ENCODE measurements around the gene PCGF3.

PCGF3 gene

DNA sequence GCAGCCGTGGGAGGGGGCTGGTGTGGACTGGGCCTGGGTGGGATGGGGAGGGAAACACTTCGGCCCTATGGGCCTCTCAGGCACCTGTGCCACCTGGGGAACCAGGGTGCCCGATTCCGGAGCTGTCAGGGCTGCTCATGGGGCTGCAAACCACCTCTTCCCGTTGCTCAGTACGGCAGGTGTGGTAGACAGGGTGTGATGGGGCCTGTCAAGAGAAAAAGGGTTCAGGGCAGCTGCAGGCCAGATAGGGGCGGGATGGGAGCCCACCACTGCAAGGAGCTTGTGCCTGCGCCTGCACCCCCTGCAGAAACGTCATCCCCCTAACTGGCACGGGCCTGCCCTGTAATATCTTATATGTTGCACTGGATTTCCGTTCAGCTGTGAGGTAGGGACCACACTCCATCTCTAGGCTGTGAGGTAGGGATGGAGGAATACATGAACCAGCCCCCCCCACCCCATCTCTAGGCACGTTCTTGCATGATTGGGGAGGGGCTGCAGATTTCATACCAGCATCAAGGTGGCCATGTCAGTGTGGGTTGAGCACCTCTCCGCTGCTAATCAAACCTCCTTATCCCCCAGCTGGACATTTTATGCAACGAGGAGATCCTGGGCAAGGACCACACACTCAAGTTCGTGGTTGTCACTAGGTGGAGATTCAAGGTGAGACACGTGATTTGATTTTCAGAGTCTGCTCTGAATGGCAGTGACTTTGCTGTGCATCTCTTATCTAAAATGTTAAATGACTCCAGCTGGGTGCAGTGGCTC, 59.0 kb downstream of the PCGF3 start:
- no peak overlapping the region for H3K4me3 ChIP-seq (ENCODE audit: low read length in 2 of 2)
- H3K36me3 ChIP-seq (ENCODE audit: control insufficient read depth in 2 of 2, insufficient read depth in 2 of 2, low read length in 2 of 2) = peaks cover 57 to 74% of the 10 kb centered on the region in 2 donors
- no peak overlapping the region for H3K9ac ChIP-seq (ENCODE audit: low read depth in 1 of 2, low read length in 2 of 2)
- H3K9me3 ChIP-seq (ENCODE audit: control insufficient read depth in 2 of 2, low read length in 2 of 2) = no peaks in the 10 kb centered on the region
- no peaks in the 10 kb centered on the region for H3K27me3 ChIP-seq (ENCODE audit: control insufficient read depth in 2 of 2, insufficient read depth in 2 of 2, low read length in 2 of 2)
- H3K27ac ChIP-seq (ENCODE audit: low read depth in 2 of 2, low read length in 2 of 2) = no peak overlapping the region
- no peaks in the 10 kb centered on the region for H3K4me1 ChIP-seq (ENCODE audit: control insufficient read depth in 2 of 2, insufficient read depth in 2 of 2, low read length in 2 of 2)

DNA sequence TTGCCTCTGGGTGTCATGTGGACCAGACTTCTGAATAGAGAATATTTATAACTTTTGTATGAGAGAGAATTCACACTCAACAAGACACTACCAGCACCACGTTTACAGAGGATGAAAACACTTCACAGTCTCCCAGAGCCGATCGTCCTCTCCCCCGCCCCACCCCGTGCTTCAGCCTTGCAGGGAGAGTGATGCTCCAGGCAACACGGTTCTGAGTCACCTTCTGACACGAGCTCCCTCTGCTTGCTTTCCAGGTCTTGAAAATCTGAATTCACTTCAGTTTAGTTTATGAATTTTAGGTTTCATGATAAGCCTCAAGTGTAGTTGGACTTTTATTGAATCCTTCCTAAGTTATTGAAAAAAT, 60.5 kb downstream of the PCGF3 start:
- H3K4me1 ChIP-seq (ENCODE audit: control insufficient read depth in 2 of 2, insufficient read depth in 2 of 2, low read length in 2 of 2) = no peaks in the 10 kb centered on the region
- H3K4me3 ChIP-seq (ENCODE audit: low read length in 2 of 2) = no peak overlapping the region
- no peaks in the 10 kb centered on the region for H3K27me3 ChIP-seq (ENCODE audit: control insufficient read depth in 2 of 2, insufficient read depth in 2 of 2, low read length in 2 of 2)
- no peak overlapping the region for H3K27ac ChIP-seq (ENCODE audit: low read depth in 2 of 2, low read length in 2 of 2)
- H3K9me3 ChIP-seq (ENCODE audit: control insufficient read depth in 2 of 2, low read length in 2 of 2) = no peaks in the 10 kb centered on the region
- H3K36me3 ChIP-seq (ENCODE audit: control insufficient read depth in 2 of 2, insufficient read depth in 2 of 2, low read length in 2 of 2) = peaks cover 59 to 73% of the 10 kb centered on the region in 2 donors
- H3K9ac ChIP-seq (ENCODE audit: low read depth in 1 of 2, low read length in 2 of 2) = no peak overlapping the region

DNA sequence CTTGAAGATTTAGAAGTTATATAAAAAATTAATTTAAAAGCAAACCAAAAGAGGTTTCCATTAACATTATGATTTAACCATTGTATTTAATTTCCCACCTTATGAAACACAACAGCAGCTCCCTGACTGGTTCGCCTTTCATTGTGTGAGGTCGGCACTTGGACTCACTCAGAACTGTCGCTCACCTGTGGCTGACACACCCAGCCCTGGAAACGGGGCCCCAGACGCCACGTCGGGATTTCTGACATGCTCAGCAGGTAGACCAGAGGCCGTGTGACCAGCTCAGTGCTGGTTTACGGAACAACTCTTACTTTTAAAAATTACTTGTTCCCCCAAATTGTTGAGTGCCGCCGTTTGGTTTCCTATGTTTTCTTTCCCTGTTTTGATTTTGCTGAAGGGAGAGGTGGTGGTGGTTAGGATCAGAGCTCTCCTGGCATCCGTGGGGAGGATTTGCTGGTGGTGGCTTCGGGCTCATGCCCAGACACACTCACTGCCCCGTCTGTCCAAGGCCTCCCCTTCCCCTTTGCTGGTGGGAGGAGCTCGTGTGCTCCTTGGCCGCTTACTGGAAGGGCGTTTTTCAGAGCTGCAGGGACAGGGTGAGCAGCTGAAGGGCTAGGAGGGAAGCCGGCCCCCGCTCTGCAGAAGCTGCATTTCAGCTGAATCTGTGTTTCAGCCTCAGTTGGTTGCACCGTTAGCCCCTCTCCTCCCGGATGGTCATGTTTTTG, 61.1 kb downstream of the PCGF3 start:
- Histone ChIP-seq H3K4me1 (ENCODE audit: control insufficient read depth in 2 of 2, insufficient read depth in 2 of 2, low read length in 2 of 2) (no peaks in the 10 kb centered on the region), H3K36me3 (ENCODE audit: control insufficient read depth in 2 of 2, insufficient read depth in 2 of 2, low read length in 2 of 2) (peaks cover 59 to 74% of the 10 kb centered on the region in 2 donors)

DNA sequence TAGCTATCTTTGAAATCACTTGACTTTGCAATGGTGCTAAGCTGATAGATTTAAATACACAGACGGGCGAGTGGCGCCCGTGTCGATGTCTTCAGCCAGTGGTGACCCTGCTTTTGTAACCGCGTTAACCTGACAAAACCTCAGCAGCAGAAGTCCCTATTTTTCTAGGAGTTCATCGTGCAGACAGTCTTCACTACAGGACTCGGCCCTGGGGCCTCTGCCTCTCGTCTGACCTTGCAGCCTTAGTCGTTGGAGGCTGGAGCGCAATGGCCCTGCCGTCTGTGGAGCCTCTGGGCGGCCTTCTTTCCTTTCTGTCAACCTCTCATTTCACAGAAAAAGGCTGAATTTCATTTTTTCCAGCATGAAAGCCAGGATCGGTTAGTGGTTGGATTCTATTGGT, 62.4 kb downstream of the PCGF3 start:
- Histone ChIP-seq H3K27me3 (ENCODE audit: control insufficient read depth in 2 of 2, insufficient read depth in 2 of 2, low read length in 2 of 2) (no peaks in the 10 kb centered on the region), H3K27ac (ENCODE audit: low read depth in 2 of 2, low read length in 2 of 2) (no peak overlapping the region), H3K4me3 (ENCODE audit: low read length in 2 of 2) (no peak overlapping the region), H3K9ac (ENCODE audit: low read depth in 1 of 2, low read length in 2 of 2) (no peak overlapping the region), H3K36me3 (ENCODE audit: control insufficient read depth in 2 of 2, insufficient read depth in 2 of 2, low read length in 2 of 2) (peaks cover 56 to 69% of the 10 kb centered on the region in 2 donors), H3K4me1 (ENCODE audit: control insufficient read depth in 2 of 2, insufficient read depth in 2 of 2, low read length in 2 of 2) (no peaks in the 10 kb centered on the region), H3K9me3 (ENCODE audit: control insufficient read depth in 2 of 2, low read length in 2 of 2) (no peaks in the 10 kb centered on the region)

More for the DNA sequence above, 61.1 kb downstream of the PCGF3 start:
- H3K27ac ChIP-seq (ENCODE audit: low read depth in 2 of 2, low read length in 2 of 2) = no peak overlapping the region
- no peaks in the 10 kb centered on the region for H3K9me3 ChIP-seq (ENCODE audit: control insufficient read depth in 2 of 2, low read length in 2 of 2)
- no peaks in the 10 kb centered on the region for H3K27me3 ChIP-seq (ENCODE audit: control insufficient read depth in 2 of 2, insufficient read depth in 2 of 2, low read length in 2 of 2)
- H3K9ac ChIP-seq (ENCODE audit: low read depth in 1 of 2, low read length in 2 of 2) = no peak overlapping the region
- H3K4me3 ChIP-seq (ENCODE audit: low read length in 2 of 2) = no peak overlapping the region

DNA sequence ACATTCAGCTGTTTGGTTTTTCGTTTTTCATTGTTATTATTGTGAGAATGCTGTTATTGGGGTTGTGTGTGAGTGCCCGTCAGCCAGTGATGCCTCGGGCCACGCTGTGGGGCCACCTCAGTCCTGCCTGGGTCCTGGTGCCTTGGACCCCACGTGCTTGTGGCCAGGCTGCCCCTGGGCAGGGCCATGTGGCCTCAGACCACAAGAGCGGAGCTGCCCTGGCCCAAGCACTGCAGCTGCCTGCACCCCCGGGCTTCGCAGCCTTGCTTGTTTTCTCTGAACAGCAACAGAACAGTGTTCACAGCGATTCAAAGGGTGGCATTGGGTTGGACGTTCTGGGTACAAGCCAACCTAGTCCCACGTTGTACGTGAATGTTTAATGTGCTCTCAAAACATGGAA, 63.4 kb downstream of the PCGF3 start:
- Histone ChIP-seq H3K4me1 (ENCODE audit: control insufficient read depth in 2 of 2, insufficient read depth in 2 of 2, low read length in 2 of 2) (no peaks in the 10 kb centered on the region), H3K36me3 (ENCODE audit: control insufficient read depth in 2 of 2, insufficient read depth in 2 of 2, low read length in 2 of 2) (peaks cover 50 to 62% of the 10 kb centered on the region in 2 donors), H3K27ac (ENCODE audit: low read depth in 2 of 2, low read length in 2 of 2) (no peak overlapping the region)

DNA sequence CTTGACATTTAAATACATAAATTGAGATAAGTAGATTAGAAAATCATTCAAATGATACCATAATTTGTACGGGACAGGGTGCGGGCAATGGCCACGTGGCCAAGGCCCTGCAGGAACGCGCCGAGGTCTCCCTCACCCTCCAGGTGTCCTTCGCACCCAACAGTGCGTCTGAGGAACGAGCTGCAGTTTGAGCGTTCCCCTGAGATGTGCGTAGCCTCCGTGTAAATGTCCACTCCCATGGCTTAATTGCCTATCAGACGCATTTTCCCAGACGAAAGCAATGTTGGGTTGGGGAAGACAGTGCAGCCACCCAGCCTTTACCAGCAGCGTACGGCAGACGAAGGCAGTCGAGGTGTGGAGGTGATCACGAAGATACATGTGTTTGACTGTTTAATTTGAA, 63.9 kb downstream of the PCGF3 start:
- Histone ChIP-seq H3K4me1 (ENCODE audit: control insufficient read depth in 2 of 2, insufficient read depth in 2 of 2, low read length in 2 of 2) (no peaks in the 10 kb centered on the region), H3K9ac (ENCODE audit: low read depth in 1 of 2, low read length in 2 of 2) (no peak overlapping the region), H3K27me3 (ENCODE audit: control insufficient read depth in 2 of 2, insufficient read depth in 2 of 2, low read length in 2 of 2) (no peaks in the 10 kb centered on the region), H3K36me3 (ENCODE audit: control insufficient read depth in 2 of 2, insufficient read depth in 2 of 2, low read length in 2 of 2) (peaks cover 52 to 63% of the 10 kb centered on the region in 2 donors), H3K9me3 (ENCODE audit: control insufficient read depth in 2 of 2, low read length in 2 of 2) (no peaks in the 10 kb centered on the region), H3K27ac (ENCODE audit: low read depth in 2 of 2, low read length in 2 of 2) (no peak overlapping the region), H3K4me3 (ENCODE audit: low read length in 2 of 2) (no peak overlapping the region)

More for the DNA sequence above, 63.4 kb downstream of the PCGF3 start:
- no peaks in the 10 kb centered on the region for H3K9me3 ChIP-seq (ENCODE audit: control insufficient read depth in 2 of 2, low read length in 2 of 2)
- no peaks in the 10 kb centered on the region for H3K27me3 ChIP-seq (ENCODE audit: control insufficient read depth in 2 of 2, insufficient read depth in 2 of 2, low read length in 2 of 2)
- H3K9ac ChIP-seq (ENCODE audit: low read depth in 1 of 2, low read length in 2 of 2) = no peak overlapping the region
- no peak overlapping the region for H3K4me3 ChIP-seq (ENCODE audit: low read length in 2 of 2)

DNA sequence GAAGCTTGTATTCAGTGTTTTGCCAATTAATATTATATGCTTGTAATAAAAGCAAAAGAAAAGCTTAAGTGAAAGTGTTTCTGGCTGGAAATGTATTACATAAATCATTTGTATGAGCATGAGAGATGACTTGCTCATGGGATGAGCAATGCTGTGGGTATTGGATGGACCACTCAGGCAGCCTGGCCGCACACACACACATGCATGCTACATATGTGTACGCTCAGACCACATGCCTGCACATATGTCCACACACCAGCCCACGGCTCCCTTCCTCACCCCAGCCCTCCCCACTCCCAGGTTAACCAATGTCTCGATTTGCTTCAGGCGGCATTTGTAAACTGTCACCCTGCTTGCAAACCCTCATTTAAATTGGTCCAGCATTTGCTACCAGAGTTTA, 64.4 kb downstream of the PCGF3 start:
- H3K36me3 ChIP-seq (ENCODE audit: control insufficient read depth in 2 of 2, insufficient read depth in 2 of 2, low read length in 2 of 2) = peaks cover 55 to 63% of the 10 kb centered on the region in 2 donors

DNA sequence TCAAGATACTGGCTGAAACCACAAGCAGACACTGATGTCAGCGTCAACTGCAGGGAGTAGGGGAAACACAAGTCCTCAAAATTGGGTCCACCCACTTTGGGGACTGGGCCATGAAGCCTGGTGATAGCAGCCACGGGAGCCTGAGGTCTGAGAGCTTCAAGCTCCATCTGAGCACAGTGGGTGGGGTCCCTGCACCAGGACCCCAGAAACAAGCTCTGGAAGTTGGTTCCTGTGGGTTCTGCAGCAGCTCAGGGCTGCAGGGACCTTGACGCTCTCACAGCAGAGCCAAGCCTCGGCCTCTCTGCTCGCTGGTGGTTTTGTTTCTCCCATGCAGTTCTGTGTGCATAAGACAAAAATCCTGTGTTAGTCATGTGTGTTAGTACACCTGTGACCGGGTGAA, 65.8 kb downstream of the PCGF3 start:
- H3K4me1 ChIP-seq (ENCODE audit: control insufficient read depth in 2 of 2, insufficient read depth in 2 of 2, low read length in 2 of 2) = no peaks in the 10 kb centered on the region
- no peak overlapping the region for H3K27ac ChIP-seq (ENCODE audit: low read depth in 2 of 2, low read length in 2 of 2)
- H3K9ac ChIP-seq (ENCODE audit: low read depth in 1 of 2, low read length in 2 of 2) = no peak overlapping the region
- no peak overlapping the region for H3K4me3 ChIP-seq (ENCODE audit: low read length in 2 of 2)
- no peaks in the 10 kb centered on the region for H3K9me3 ChIP-seq (ENCODE audit: control insufficient read depth in 2 of 2, low read length in 2 of 2)
- H3K27me3 ChIP-seq (ENCODE audit: control insufficient read depth in 2 of 2, insufficient read depth in 2 of 2, low read length in 2 of 2) = no peaks in the 10 kb centered on the region
- H3K36me3 ChIP-seq (ENCODE audit: control insufficient read depth in 2 of 2, insufficient read depth in 2 of 2, low read length in 2 of 2) = peaks cover 51 to 66% of the 10 kb centered on the region in 2 donors

More for the DNA sequence above, 64.4 kb downstream of the PCGF3 start:
- Histone ChIP-seq H3K4me1 (ENCODE audit: control insufficient read depth in 2 of 2, insufficient read depth in 2 of 2, low read length in 2 of 2) (no peaks in the 10 kb centered on the region), H3K4me3 (ENCODE audit: low read length in 2 of 2) (no peak overlapping the region), H3K27ac (ENCODE audit: low read depth in 2 of 2, low read length in 2 of 2) (no peak overlapping the region), H3K27me3 (ENCODE audit: control insufficient read depth in 2 of 2, insufficient read depth in 2 of 2, low read length in 2 of 2) (no peaks in the 10 kb centered on the region), H3K9ac (ENCODE audit: low read depth in 1 of 2, low read length in 2 of 2) (no peak overlapping the region), H3K9me3 (ENCODE audit: control insufficient read depth in 2 of 2, low read length in 2 of 2) (no peaks in the 10 kb centered on the region)

DNA sequence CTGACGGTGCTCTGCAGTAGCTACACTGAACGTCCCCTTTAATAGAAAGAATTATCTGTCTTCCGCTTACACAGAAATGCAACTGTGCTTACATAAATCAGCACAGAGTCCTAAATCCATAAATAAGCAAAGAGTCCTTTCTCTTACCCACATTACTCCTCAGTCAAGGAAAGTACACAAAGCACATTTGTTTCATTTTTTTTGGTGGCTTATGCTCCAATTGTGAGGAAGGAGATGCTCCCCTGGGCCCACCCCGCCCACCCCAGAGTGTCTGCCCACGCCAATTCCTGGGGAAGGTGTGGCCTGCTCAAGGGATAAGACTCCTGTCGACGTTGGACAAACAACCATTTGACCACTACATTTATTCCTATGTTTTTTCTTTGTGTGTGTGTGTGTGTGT, 66.5 kb downstream of the PCGF3 start:
- no peak overlapping the region for H3K4me3 ChIP-seq (ENCODE audit: low read length in 2 of 2)
- H3K4me1 ChIP-seq (ENCODE audit: control insufficient read depth in 2 of 2, insufficient read depth in 2 of 2, low read length in 2 of 2) = no peaks in the 10 kb centered on the region
- no peak overlapping the region for H3K9ac ChIP-seq (ENCODE audit: low read depth in 1 of 2, low read length in 2 of 2)
- no peaks in the 10 kb centered on the region for H3K27me3 ChIP-seq (ENCODE audit: control insufficient read depth in 2 of 2, insufficient read depth in 2 of 2, low read length in 2 of 2)
- H3K36me3 ChIP-seq (ENCODE audit: control insufficient read depth in 2 of 2, insufficient read depth in 2 of 2, low read length in 2 of 2) = peaks cover 50 to 66% of the 10 kb centered on the region in 2 donors
- no peak overlapping the region for H3K27ac ChIP-seq (ENCODE audit: low read depth in 2 of 2, low read length in 2 of 2)
- no peaks in the 10 kb centered on the region for H3K9me3 ChIP-seq (ENCODE audit: control insufficient read depth in 2 of 2, low read length in 2 of 2)

DNA sequence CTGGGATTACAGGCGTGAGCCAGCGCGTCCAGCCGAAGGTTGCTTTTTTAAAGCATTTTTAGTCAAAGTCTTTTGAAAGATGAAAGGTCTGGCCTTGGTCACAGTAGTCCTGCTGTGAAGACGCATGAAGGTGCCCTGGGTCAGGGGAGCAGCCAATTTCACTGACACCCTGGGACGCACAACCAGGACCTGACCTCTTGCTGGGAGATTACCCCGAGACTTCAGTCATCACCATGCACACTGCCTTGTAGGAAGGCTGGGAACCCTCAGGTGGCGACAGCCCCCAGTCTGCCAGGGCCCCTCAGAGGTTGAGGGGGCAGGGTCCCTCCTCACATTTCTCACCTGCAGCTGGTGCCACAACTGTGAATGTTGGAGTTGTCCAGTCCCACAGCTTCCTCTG, 67.1 kb downstream of the PCGF3 start:
- Histone ChIP-seq H3K27ac (ENCODE audit: low read depth in 2 of 2, low read length in 2 of 2) (no peak overlapping the region), H3K36me3 (ENCODE audit: control insufficient read depth in 2 of 2, insufficient read depth in 2 of 2, low read length in 2 of 2) (peaks cover 47 to 63% of the 10 kb centered on the region in 2 donors), H3K9ac (ENCODE audit: low read depth in 1 of 2, low read length in 2 of 2) (no peak overlapping the region), H3K9me3 (ENCODE audit: control insufficient read depth in 2 of 2, low read length in 2 of 2) (no peaks in the 10 kb centered on the region), H3K4me1 (ENCODE audit: control insufficient read depth in 2 of 2, insufficient read depth in 2 of 2, low read length in 2 of 2) (no peaks in the 10 kb centered on the region), H3K4me3 (ENCODE audit: low read length in 2 of 2) (no peak overlapping the region), H3K27me3 (ENCODE audit: control insufficient read depth in 2 of 2, insufficient read depth in 2 of 2, low read length in 2 of 2) (no peaks in the 10 kb centered on the region)
